HEK293 (cell line): ENCODE results near the gene BICRAL.

Experiments
- CTCF ChIA-PET: fragments of 350-600 bp; formaldehyde crosslinking; extraction: SDS; loops from one replicate; lab custom pipeline; 2021; ENCODE audit warnings: antibody characterized with exemption; lab: Yijun Ruan, JAX
- POLR2A ChIA-PET: fragments of 300-600 bp; formaldehyde crosslinking; extraction: SDS; loops from one replicate; lab custom pipeline; 2020; ENCODE audit warnings: antibody characterized with exemption, inconsistent platforms; lab: Yijun Ruan, JAX
- H3K27ac ChIP-seq: fragments of 200-500 bp; sonication (Bioruptor generic); 2 replicates; pipeline ENCODE4 v1.5.1; 2014; ENCODE audit warnings: low read depth, low read length, control low read depth, inconsistent platforms; ENCODE audit errors: extremely low read depth
- H3K36me3 ChIP-seq, 2 experiments: fragments of 200-500 bp in 1 of 2; sonication (Bioruptor generic) in 1 of 2; 1 replicate in 1 of 2; 2 replicates in 1 of 2; pipeline ENCODE4 v1.5.1; 2014 to 2017; ENCODE audit warnings: inconsistent platforms in 2 of 2, low read length in 2 of 2; ENCODE audit not compliant: control insufficient read depth in 2 of 2, insufficient read depth in 1 of 2
- H3K4me1 ChIP-seq: fragments of 200-500 bp; sonication (Bioruptor generic); 2 replicates; pipeline ENCODE4 v1.5.1; 2014; ENCODE audit warnings: mild to moderate bottlenecking, low read length, inconsistent platforms; ENCODE audit not compliant: control insufficient read depth, insufficient read depth
- H3K4me3 ChIP-seq: 2 replicates; pipeline ENCODE4 v1.5.1; 2011; ENCODE audit warnings: low read depth, mild to moderate bottlenecking, control low read depth, low read length, moderate library complexity
- H3K9me3 ChIP-seq: fragments of 200-500 bp; sonication (Bioruptor generic); 2 replicates; pipeline ENCODE4 v1.5.1; 2014; ENCODE audit warnings: low read depth, low read length, inconsistent platforms; ENCODE audit not compliant: control insufficient read depth, insufficient read depth
- EGR2 ChIP-seq: fragments of 450-650 bp; formaldehyde crosslinking; IDR thresholded peaks from 2 replicates; pipeline ENCODE4 v1.5.1; 2016; ENCODE audit warnings: low read depth, missing biosample characterization, missing genetic modification characterization
- OVOL3 ChIP-seq: fragments of 450-650 bp; formaldehyde crosslinking; IDR thresholded peaks from 2 replicates; pipeline ENCODE4 v1.5.1; 2016; ENCODE audit warnings: missing biosample characterization, missing genetic modification characterization
- PRDM4 ChIP-seq: fragments of 450-650 bp; formaldehyde crosslinking; IDR thresholded peaks from 2 replicates; pipeline ENCODE4 v1.5.1; 2017; ENCODE audit warnings: missing biosample characterization, missing genetic modification characterization
- YY2 ChIP-seq: fragments of 450-650 bp; formaldehyde crosslinking; IDR thresholded peaks from 2 replicates; pipeline ENCODE4 v1.5.1; 2016; ENCODE audit warnings: missing biosample characterization, missing genetic modification characterization
- ZBTB10 ChIP-seq: fragments of 450-650 bp; formaldehyde crosslinking; IDR thresholded peaks from 2 replicates; pipeline ENCODE4 v1.5.1; 2016; ENCODE audit warnings: missing biosample characterization, missing genetic modification characterization
- ZFP69B ChIP-seq: fragments of 450-650 bp; formaldehyde crosslinking; IDR thresholded peaks from 2 replicates; pipeline ENCODE4 v1.5.1; 2016; ENCODE audit warnings: missing biosample characterization, missing genetic modification characterization
- ZNF10 ChIP-seq: fragments of 450-650 bp; formaldehyde crosslinking; IDR thresholded peaks from 2 replicates; pipeline ENCODE4 v1.5.1; 2017; ENCODE audit warnings: missing biosample characterization, missing genetic modification characterization
- ZNF114 ChIP-seq: fragments of 450-650 bp; formaldehyde crosslinking; IDR thresholded peaks from 2 replicates; pipeline ENCODE4 v1.5.0; 2017; ENCODE audit warnings: missing biosample characterization, missing genetic modification characterization
- ZNF211 ChIP-seq: fragments of 450-650 bp; formaldehyde crosslinking; IDR thresholded peaks from 2 replicates; pipeline ENCODE4 v1.5.1; 2016; ENCODE audit warnings: low read depth, missing biosample characterization, missing genetic modification characterization
- ZNF223 ChIP-seq: fragments of 450-650 bp; formaldehyde crosslinking; IDR thresholded peaks from 2 replicates; pipeline ENCODE4 v1.5.1; 2016; ENCODE audit warnings: missing biosample characterization, missing genetic modification characterization
- ZNF248 ChIP-seq: fragments of 450-650 bp; formaldehyde crosslinking; IDR thresholded peaks from 2 replicates; pipeline ENCODE4 v1.5.1; 2017; ENCODE audit warnings: missing biosample characterization, missing genetic modification characterization
- ZNF26 ChIP-seq: fragments of 450-650 bp; formaldehyde crosslinking; IDR thresholded peaks from 2 replicates; pipeline ENCODE4 v1.5.1; 2016; ENCODE audit warnings: missing biosample characterization, missing genetic modification characterization
- ZNF280C ChIP-seq: fragments of 450-650 bp; formaldehyde crosslinking; IDR thresholded peaks from 2 replicates; pipeline ENCODE4 v1.5.1; 2016; ENCODE audit warnings: missing biosample characterization, missing genetic modification characterization
- ZNF311 ChIP-seq: fragments of 450-650 bp; formaldehyde crosslinking; IDR thresholded peaks from 2 replicates; pipeline ENCODE4 v1.5.1; 2017; ENCODE audit warnings: missing biosample characterization, missing genetic modification characterization, borderline replicate concordance
- ZNF366 ChIP-seq: fragments of 450-650 bp; formaldehyde crosslinking; conservative IDR thresholded peaks from 2 replicates; pipeline ENCODE4 v1.5.1; 2016; ENCODE audit warnings: missing biosample characterization, missing genetic modification characterization
- ZNF639 ChIP-seq: fragments of 450-650 bp; formaldehyde crosslinking; IDR thresholded peaks from 2 replicates; pipeline ENCODE4 v1.5.1; 2016; ENCODE audit warnings: missing biosample characterization, missing genetic modification characterization
- ZNF654 ChIP-seq: fragments of 450-650 bp; formaldehyde crosslinking; IDR thresholded peaks from 2 replicates; pipeline ENCODE4 v1.5.1; 2016; ENCODE audit warnings: low read depth, missing biosample characterization, missing genetic modification characterization
- ZNF692 ChIP-seq: fragments of 450-650 bp; formaldehyde crosslinking; IDR thresholded peaks from 2 replicates; pipeline ENCODE4 v1.5.1; 2016; ENCODE audit warnings: missing biosample characterization, missing genetic modification characterization
- ZNF776 ChIP-seq: fragments of 450-650 bp; formaldehyde crosslinking; IDR thresholded peaks from 2 replicates; pipeline ENCODE4 v1.5.0; 2017; ENCODE audit warnings: missing biosample characterization, missing genetic modification characterization, borderline replicate concordance

BICRAL gene

GRCh38 chr6:42745640-42746462 is 36.0 kb upstream of the BICRAL start, which contains the start of gene TBCC (continued):
- TF ChIP-seq ZBTB10 (tag by site-specific recombination) (no peak), ZNF311 (tag by site-specific recombination) (no peak), ZNF366 (tag by site-specific recombination) (peak; percentile 62), ZNF26 (tag by site-specific recombination) (no peak), ZNF280C (tag by site-specific recombination) (no peak), ZNF114 (tag by site-specific recombination) (no peak)

GRCh38 chr6:42746463-42747391 is 35.1 kb upstream of the BICRAL start:
- Histone ChIP-seq H3K4me3 (peak overlapping the region; percentile 75), H3K27ac (peak overlapping the region; percentile 93), H3K36me3 (peaks cover 0 to 5% of the 10 kb centered on the region in 2 experiments; a peak in 1 of 3 replicates), H3K4me1 (peaks cover 26% of the 10 kb centered on the region), H3K9me3 (no peaks in the 10 kb centered on the region)
- ChIA-PET CTCF (interaction anchor here (0.7 to 2.9 kb wide), 3 partner anchors 85 to 265 kb away, joined by 3 to 11 read pairs (median 5); no protein-coding TSS in a partner anchor), POLR2A (interaction anchor here (0.5 to 9.3 kb wide), 47 partner anchors 9 to 1039 kb away, joined by 3 to 316 read pairs (median 4); partner anchors contain the start of genes BICRAL, C6orf132, CNPY3 and CUL7)
- TF ChIP-seq ZNF223 (tag by site-specific recombination) (no peak), ZNF248 (no peak), OVOL3 (no peak), PRDM4 (tag by site-specific recombination) (peak; percentile 42; the same call in 1 of the 2 replicates), ZNF654 (tag by site-specific recombination) (no peak), YY2 (tag by site-specific recombination) (peak; percentile 7; the same call in 1 of the 2 replicates), ZFP69B (tag by site-specific recombination) (peak; percentile 63), EGR2 (tag by site-specific recombination) (peak; percentile 58), ZNF211 (tag by site-specific recombination) (no peak), ZNF692 (tag by site-specific recombination) (peak; percentile 51; the same call in 1 of the 2 replicates), ZNF776 (tag by site-specific recombination) (no peak), ZNF10 (peak; percentile 19; the same call in 1 of the 2 replicates), ZNF639 (tag by site-specific recombination) (peak; percentile 34; the same call in 1 of the 2 replicates)
